K562 (cell line): ENCODE data around the gene PDE4A. TPM values are rescaled to one million over a fixed set of nuclear protein-coding genes. Genes with fewer than 3 reads are reported as not detected.
A peak's percentile ranks its signal among the peaks of the same experiment; 100 is the strongest.

Experiments used
- ARID2 ChIP-seq: fragments of 450-650 bp; IDR thresholded peaks from 2 replicates; pipeline ENCODE4 v1.6.1; 2017; ENCODE audit warnings: antibody characterized with exemption, mild to moderate bottlenecking
- CEBPB ChIP-seq: fragments of 450-650 bp; IDR thresholded peaks from 2 replicates; pipeline ENCODE4 v1.6.1; 2016; ENCODE audit warnings: missing genetic modification characterization, missing compliant biosample characterization
- CSDE1 ChIP-seq, 2 experiments: fragments of 450-650 bp; IDR thresholded peaks; 2 replicates each; pipeline ENCODE4 v1.6.1; 2016; ENCODE audit warnings: mild to moderate bottlenecking in 1 of 2
- HCFC1 ChIP-seq: IDR thresholded peaks from 2 replicates; pipeline ENCODE4 v1.6.1; 2012; ENCODE audit warnings: low read depth, low read length, improper control_type of control experiment
- HDAC2 ChIP-seq: fragments of 450-650 bp; IDR thresholded peaks from 2 replicates; pipeline ENCODE4 v1.6.1; 2016; ENCODE audit warnings: mild to moderate bottlenecking
- KHSRP ChIP-seq: fragments of 450-650 bp; IDR thresholded peaks from 2 replicates; pipeline ENCODE4 v1.6.1; 2017
- L3MBTL2 ChIP-seq: fragments of 450-650 bp; IDR thresholded peaks from 2 replicates; pipeline ENCODE4 v1.6.1; 2016; ENCODE audit warnings: mild to moderate bottlenecking, moderate library complexity
- LEF1 ChIP-seq: fragments of 450-650 bp; IDR thresholded peaks from 2 replicates; pipeline ENCODE4 v1.6.1; 2016; ENCODE audit warnings: mild to moderate bottlenecking
- NR3C1 ChIP-seq: sonication (generic); formaldehyde crosslinking; IDR thresholded peaks from 2 replicates; pipeline ENCODE4 v1.8.1; 2022; ENCODE audit warnings: missing genetic modification reagents
- PML ChIP-seq: IDR thresholded peaks from 2 replicates; pipeline ENCODE4 v1.6.1; 2012; ENCODE audit warnings: low read length, inconsistent platforms
- RBM17 ChIP-seq: fragments of 200-400 bp; formaldehyde crosslinking; IDR thresholded peaks from 2 replicates; pipeline ENCODE4 v1.6.1; 2017; ENCODE audit warnings: low read depth, mild to moderate bottlenecking, low read length, borderline replicate concordance
- SFPQ ChIP-seq: fragments of 200-400 bp; formaldehyde crosslinking; IDR thresholded peaks from 2 replicates; pipeline ENCODE4 v1.6.1; 2017; ENCODE audit warnings: mild to moderate bottlenecking, low read depth, low read length, moderate library complexity
- SRF ChIP-seq, 2 experiments: fragments of 250-450, 450-650 bp in 1 of 2; sonication (Bioruptor Pico) in 1 of 2; sonication (generic) in 1 of 2; formaldehyde crosslinking; IDR thresholded peaks; 2 replicates each; pipeline versions ENCODE4 v1.5.0 to v1.5.1; 2020 to 2022; ENCODE audit warnings: mild to moderate bottlenecking in 1 of 2, missing genetic modification reagents in 1 of 2
- TARDBP ChIP-seq: fragments of 450-650 bp; IDR thresholded peaks from 2 replicates; pipeline ENCODE4 v1.6.1; 2016
- ZBED1 ChIP-seq: IDR thresholded peaks from 2 replicates; pipeline ENCODE4 v1.6.1; 2014
- ZHX1 ChIP-seq: fragments of 150-350 bp; conservative IDR thresholded peaks from 2 replicates; pipeline ENCODE4 v1.6.1; 2014; ENCODE audit warnings: low read length
- ZNF212 ChIP-seq: fragments of 450-650 bp; formaldehyde crosslinking; IDR thresholded peaks from 2 replicates; pipeline ENCODE4 v1.4.0; 2020; ENCODE audit warnings: mild to moderate bottlenecking
- ZNF224 ChIP-seq: sonication (generic); formaldehyde crosslinking; IDR thresholded peaks from 2 replicates; pipeline ENCODE4 v1.8.0; 2022; ENCODE audit warnings: mild to moderate bottlenecking, missing genetic modification reagents
- ZNF444 ChIP-seq: fragments of 250-450 bp; sonication (Bioruptor Pico); IDR thresholded peaks from 2 replicates; pipeline ENCODE4 v1.4.0; 2020; ENCODE audit warnings: mild to moderate bottlenecking, moderate library complexity
- ZNF445 ChIP-seq: fragments of 250-450 bp; sonication (Bioruptor Pico); IDR thresholded peaks from 2 replicates; pipeline ENCODE4 v1.4.0; 2020; ENCODE audit warnings: low read depth, mild to moderate bottlenecking, moderate library complexity
- polyA plus RNA-seq, 8 experiments: library from polyadenylated mRNA; depleted of rRNA in 4 of 8; stranded (reverse) in 5 of 8; unstranded in 3 of 8; fragments of >200 nt; fragmentation: Nextera tagmentation in 2 of 8; fragmentation: Illumina TruSeq in 1 of 8; extraction: Ambion mirVana in 2 of 8; extraction: Trizol in 1 of 8; gene quantifications; 2 replicates each; pipeline versions ENCODE4 v1.2.1 to v1.2.3, GENCODE V29; 2011 to 2014; ENCODE audit warnings: inconsistent platforms in 1 of 8, missing spikeins in 1 of 8
- total RNA-seq, 7 experiments: library from RNA; depleted of rRNA in 6 of 7; stranded (reverse); fragments of >200 nt in 6 of 7; fragmentation: Illumina TruSeq in 2 of 7; extraction: Trizol in 2 of 7; gene quantifications; 2 replicates each; pipeline versions ENCODE4 v1.2.1 to v1.2.3, GENCODE V29; 2011 to 2021; ENCODE audit warnings: low replicate concordance in 1 of 7
- TF ChIP-seq, protein P1 (sequence below): sonication (generic); formaldehyde crosslinking; IDR thresholded peaks from 2 replicates; pipeline ENCODE4 v1.8.0; 2022; ENCODE audit warnings: missing genetic modification reagents, mild to moderate bottlenecking, borderline replicate concordance
- TF ChIP-seq, protein P2 (sequence below): sonication (generic); formaldehyde crosslinking; IDR thresholded peaks from 2 replicates; pipeline ENCODE4 v1.8.0; 2022; ENCODE audit warnings: missing genetic modification reagents, mild to moderate bottlenecking, borderline replicate concordance

Gene PDE4A
- total and polyA plus RNA-seq, 9 of the 15 experiments (the other 6 are each of a cell fraction or from before 2014, with no cell fraction given) = 0.66 to 26.9 (median 4.6) TPM

- TF ChIP-seq, protein P1, sequence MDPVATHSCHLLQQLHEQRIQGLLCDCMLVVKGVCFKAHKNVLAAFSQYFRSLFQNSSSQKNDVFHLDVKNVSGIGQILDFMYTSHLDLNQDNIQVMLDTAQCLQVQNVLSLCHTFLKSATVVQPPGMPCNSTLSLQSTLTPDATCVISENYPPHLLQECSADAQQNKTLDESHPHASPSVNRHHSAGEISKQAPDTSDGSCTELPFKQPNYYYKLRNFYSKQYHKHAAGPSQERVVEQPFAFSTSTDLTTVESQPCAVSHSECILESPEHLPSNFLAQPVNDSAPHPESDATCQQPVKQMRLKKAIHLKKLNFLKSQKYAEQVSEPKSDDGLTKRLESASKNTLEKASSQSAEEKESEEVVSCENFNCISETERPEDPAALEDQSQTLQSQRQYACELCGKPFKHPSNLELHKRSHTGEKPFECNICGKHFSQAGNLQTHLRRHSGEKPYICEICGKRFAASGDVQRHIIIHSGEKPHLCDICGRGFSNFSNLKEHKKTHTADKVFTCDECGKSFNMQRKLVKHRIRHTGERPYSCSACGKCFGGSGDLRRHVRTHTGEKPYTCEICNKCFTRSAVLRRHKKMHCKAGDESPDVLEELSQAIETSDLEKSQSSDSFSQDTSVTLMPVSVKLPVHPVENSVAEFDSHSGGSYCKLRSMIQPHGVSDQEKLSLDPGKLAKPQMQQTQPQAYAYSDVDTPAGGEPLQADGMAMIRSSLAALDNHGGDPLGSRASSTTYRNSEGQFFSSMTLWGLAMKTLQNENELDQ (CRISPR knock-in tag) = no peak
- TF ChIP-seq HCFC1 = peak; percentile 54
- TF ChIP-seq NR3C1 = no peak
- peak in 1 of 2 experiments; percentile 36; a peak in 1 of 4 replicates for TF ChIP-seq SRF (CRISPR knock-in tag; IDR thresholded peaks at IDR 0.05)
- TF ChIP-seq, protein P2, sequence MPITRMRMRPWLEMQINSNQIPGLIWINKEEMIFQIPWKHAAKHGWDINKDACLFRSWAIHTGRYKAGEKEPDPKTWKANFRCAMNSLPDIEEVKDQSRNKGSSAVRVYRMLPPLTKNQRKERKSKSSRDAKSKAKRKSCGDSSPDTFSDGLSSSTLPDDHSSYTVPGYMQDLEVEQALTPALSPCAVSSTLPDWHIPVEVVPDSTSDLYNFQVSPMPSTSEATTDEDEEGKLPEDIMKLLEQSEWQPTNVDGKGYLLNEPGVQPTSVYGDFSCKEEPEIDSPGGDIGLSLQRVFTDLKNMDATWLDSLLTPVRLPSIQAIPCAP (CRISPR knock-in tag) = no peak
- 0 out of 2 replicates have a peak, but pooled peaks have one; percentile 24 for TF ChIP-seq ZHX1
- no peak for TF ChIP-seq ZNF224 (CRISPR knock-in tag)
- TF ChIP-seq KHSRP = peak; percentile 99
- peak; percentile 49; the same call in 1 of the 2 replicates for TF ChIP-seq LEF1
- no peak for TF ChIP-seq SFPQ
- no peak for TF ChIP-seq CEBPB (tag)
- TF ChIP-seq RBM17 = no peak
- TF ChIP-seq CSDE1 (IDR thresholded peaks at IDR 0.05) = peak in 1 of 2 experiments; percentile 99; a peak in 2 of 4 replicates
- TF ChIP-seq ZNF445 = no peak
- TF ChIP-seq TARDBP = peak; percentile 100
- peak; percentile 75 for TF ChIP-seq L3MBTL2
- no peak for TF ChIP-seq ARID2
- no peak for TF ChIP-seq ZNF444 (CRISPR knock-in tag)
- TF ChIP-seq HDAC2 = peak; percentile 99
- peak; percentile 45 for TF ChIP-seq PML
- TF ChIP-seq ZNF212 = 0 out of 2 replicates have a peak, but pooled peaks have one; percentile 52
- peak; percentile 85 for TF ChIP-seq ZBED1
Observed at GRCh38 chr19:10416380-10417257, 3.7 kb upstream of the PDE4A start (continued).
